ENCODE results near the gene SFR1. TPM values are rescaled to one million over a fixed set of nuclear protein-coding genes. Genes with fewer than 3 reads are reported as not detected.

SFR1 gene, protein sequence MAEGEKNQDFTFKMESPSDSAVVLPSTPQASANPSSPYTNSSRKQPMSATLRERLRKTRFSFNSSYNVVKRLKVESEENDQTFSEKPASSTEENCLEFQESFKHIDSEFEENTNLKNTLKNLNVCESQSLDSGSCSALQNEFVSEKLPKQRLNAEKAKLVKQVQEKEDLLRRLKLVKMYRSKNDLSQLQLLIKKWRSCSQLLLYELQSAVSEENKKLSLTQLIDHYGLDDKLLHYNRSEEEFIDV
- 10 to 100 TPM; 15.5 to 17.3 TPM for total RNA-seq
- 10 to 100 TPM; 12.9 to 18.2 (median 14.4) TPM for polyA plus RNA-seq
- 9.1 to 15.3 (median 12.9) reads per million in 6 experiments for total RNA-seq

DNA sequence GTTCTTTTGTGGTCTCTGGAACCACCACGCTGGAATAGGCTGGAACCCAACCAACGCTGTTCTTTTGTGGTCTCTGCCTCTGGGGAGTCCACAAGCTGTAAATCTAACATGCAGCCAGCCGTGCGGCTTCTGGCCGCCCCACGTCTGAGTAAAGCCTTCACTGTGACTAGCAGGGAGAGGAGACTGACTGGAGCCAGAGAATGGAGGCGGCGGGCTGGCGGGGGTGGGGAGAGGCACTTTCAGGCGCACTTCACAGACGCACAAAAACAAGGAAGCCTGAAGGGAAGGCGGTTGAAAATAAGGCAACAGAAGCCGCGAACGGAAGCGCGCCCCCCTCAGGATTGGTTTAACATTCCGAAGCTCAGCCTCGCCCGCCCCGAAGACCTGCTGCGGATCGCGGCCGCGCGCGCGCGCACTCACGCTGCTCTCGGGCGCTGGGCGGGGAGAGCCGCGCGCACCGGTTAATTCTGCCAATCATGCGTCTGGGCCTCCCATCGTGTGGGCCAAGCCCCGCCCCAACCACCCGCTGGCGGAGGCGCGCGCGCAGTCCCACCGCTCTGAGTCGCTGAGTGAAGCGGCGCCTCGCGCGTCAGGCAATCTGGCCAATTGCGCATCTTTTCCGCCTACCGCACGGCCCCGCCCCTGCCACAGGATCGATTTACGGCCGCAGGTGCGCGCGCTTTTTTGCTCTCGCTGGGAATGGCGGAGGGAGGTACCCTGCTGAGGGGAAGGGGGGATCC is at the start of gene SFR1:
Gene SFR1, plus strand, starts transcription at position 687 of the 740 bp plus-strand sequence. Its CDS starts 13 bp downstream, at position 700.
- peaks cover 0 to 20% (median 4%) of the 10 kb centered on the region in 3 donors for H3K36me3 Mint-ChIP-seq
- POLR2A ChIA-PET, result interaction anchor here (0.5 to 3.1 kb wide), 31 partner anchors 8 to 723 kb away, joined by 3 to 19 read pairs (median 4); partner anchors contain the start of genes CFAP43, GSTO2, ITPRIP and SLK
- ATAC-seq (peak; percentile 82 to 84), DNase-seq (peak; percentile 94 to 100 (median 99))
- no peaks in the 10 kb centered on the region for H3K27me3 Mint-ChIP-seq
- H3K27ac Mint-ChIP-seq, result peak within 1 kb of the TSS; percentile 96 to 100 (median 99)
- H3K9me3 Mint-ChIP-seq, result no peaks in the 10 kb centered on the region
- peak within 1 kb of the TSS; percentile 91 to 99 (median 94) for H3K4me3 Mint-ChIP-seq
- H3K4me1 Mint-ChIP-seq, result peaks cover 9 to 28% (median 23%) of the 10 kb centered on the region in 4 donors

DNA sequence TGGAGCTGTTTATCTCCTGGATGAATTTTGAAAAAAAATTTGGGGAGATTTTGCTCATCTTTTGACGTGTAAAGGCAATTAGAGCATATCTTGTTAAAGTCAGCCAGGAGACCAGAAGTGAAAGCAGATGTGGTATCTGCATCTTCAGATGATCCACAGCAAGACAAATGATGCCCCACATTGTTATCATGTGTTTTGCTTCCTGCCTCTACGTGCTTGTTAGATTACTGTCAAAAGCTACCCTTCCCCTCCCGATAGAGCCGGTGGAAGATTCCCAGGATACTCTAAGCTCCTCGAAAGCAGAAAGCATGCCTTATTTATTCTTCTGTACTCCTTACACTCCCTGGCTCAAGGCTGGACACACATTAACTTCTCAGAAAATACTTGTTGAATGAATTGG is 49.2 kb upstream of the SFR1 start:
- Mint-ChIP-seq H3K36me3 (no peaks in the 10 kb centered on the region), H3K4me3 (no peak overlapping the region), H3K27me3 (no peaks in the 10 kb centered on the region), H3K9me3 (no peaks in the 10 kb centered on the region), H3K4me1 (no peaks in the 10 kb centered on the region), H3K27ac (no peak overlapping the region)
- DNase-seq, result no peak
- ATAC-seq, result no peak
- POLR2A ChIA-PET, result no interaction called here

DNA sequence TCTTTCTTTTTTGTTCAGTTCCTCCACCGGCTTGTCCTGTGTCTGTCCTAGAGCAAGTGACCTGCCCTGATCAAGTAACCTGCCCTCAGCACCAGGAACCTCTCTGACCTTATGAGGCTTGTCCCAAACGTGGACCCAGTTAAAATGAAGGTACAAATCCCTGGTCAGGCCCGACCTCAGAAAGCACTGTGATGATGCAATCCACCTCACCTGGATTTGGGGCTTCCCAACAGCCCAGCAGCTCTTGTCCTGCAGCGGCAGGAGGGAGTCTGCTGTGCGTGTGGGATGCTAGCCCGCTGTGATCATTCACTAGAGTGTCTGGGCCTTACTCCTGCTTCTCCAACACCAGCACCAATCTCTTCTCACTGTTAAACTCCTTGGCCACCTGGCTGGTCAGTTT is 47.5 kb upstream of the SFR1 start:
- Mint-ChIP-seq H3K36me3 (no peaks in the 10 kb centered on the region), H3K4me3 (no peak overlapping the region), H3K27me3 (no peaks in the 10 kb centered on the region), H3K27ac (no peak overlapping the region), H3K9me3 (no peaks in the 10 kb centered on the region), H3K4me1 (no peaks in the 10 kb centered on the region)
- POLR2A ChIA-PET, result no interaction called here
- DNase-seq (no peak), ATAC-seq (no peak)

DNA sequence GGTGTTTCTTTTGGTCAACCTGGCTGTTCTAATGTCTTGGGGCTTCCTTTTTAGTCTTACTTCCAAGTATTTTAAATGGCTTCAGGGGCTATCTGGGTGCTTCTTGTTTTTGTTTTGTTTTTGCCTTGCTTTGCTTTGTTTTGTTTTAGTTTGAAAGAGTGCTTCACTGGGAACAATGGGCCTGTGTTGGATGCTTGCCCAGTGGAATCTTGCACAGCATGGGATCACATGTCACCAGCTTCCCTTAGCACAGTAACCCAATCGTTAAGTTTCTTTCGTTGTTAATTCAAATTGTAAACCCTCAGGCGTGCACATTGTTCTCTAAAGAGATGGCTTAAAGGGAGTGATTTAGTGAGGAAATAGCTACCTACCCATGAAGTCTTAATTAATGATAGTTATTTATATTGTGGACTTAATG is 45.2 kb upstream of the SFR1 start:
- H3K27ac Mint-ChIP-seq, result no peak overlapping the region
- ATAC-seq (no peak), DNase-seq (no peak)
- no peak overlapping the region for H3K4me3 Mint-ChIP-seq
- H3K4me1 Mint-ChIP-seq, result no peaks in the 10 kb centered on the region
- POLR2A ChIA-PET, result no interaction called here
- H3K9me3 Mint-ChIP-seq, result no peaks in the 10 kb centered on the region
- H3K27me3 Mint-ChIP-seq, result no peaks in the 10 kb centered on the region
- H3K36me3 Mint-ChIP-seq, result no peaks in the 10 kb centered on the region

DNA sequence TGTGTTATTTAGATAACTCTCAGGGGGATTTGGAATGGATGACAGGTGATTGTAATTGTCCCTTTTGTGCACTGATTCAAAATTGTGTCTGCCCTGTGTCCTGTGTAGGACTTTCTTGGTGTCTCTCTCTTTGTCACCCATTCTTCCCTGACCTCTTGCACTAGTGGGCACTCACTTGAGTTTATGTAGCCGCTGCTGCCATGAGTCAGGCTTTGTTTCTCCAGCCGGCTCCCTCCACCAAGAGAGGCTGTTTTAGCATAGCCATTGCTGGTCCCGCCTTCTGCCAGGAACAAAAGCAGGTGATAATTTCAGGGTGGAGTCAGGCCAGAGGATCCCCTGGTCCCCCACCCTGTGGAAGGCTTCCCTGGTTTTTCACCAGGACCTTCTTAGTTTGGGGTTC is 44.7 kb upstream of the SFR1 start:
- Mint-ChIP-seq H3K27me3 (no peaks in the 10 kb centered on the region), H3K36me3 (no peaks in the 10 kb centered on the region), H3K27ac (no peak overlapping the region), H3K4me3 (no peak overlapping the region), H3K4me1 (no peaks in the 10 kb centered on the region), H3K9me3 (no peaks in the 10 kb centered on the region)
- no peak for DNase-seq
- POLR2A ChIA-PET, result no interaction called here
- no peak for ATAC-seq

DNA sequence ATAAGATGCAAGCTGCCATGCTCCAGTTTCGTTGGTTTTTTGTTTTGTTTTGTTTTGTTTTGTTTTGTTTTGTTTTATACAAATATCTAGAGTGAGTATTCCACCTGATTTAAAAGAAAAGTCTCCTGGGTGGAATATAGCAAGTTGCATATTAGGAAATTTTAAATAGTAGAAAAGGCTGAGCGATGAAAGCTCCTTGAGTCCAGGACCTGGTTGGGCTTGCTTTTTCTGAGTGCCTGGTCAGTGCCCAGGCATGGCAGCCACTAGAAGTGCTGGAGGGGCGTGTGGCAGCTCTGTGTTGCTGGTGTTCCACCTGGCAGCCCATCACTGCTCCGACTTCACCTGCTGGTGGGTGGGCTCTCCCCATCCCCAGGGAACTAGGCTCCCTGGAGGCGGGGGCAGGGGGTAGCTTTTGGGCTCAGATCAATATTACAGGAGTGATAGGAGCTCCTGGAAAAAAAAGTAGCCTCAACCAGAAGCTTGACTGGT is 44.3 kb upstream of the SFR1 start:
- DNase-seq (no peak), ATAC-seq (no peak)
- Mint-ChIP-seq H3K36me3 (no peaks in the 10 kb centered on the region), H3K9me3 (no peaks in the 10 kb centered on the region), H3K27me3 (no peaks in the 10 kb centered on the region), H3K4me1 (no peaks in the 10 kb centered on the region), H3K4me3 (no peak overlapping the region), H3K27ac (no peak overlapping the region)
- POLR2A ChIA-PET, result no interaction called here

DNA sequence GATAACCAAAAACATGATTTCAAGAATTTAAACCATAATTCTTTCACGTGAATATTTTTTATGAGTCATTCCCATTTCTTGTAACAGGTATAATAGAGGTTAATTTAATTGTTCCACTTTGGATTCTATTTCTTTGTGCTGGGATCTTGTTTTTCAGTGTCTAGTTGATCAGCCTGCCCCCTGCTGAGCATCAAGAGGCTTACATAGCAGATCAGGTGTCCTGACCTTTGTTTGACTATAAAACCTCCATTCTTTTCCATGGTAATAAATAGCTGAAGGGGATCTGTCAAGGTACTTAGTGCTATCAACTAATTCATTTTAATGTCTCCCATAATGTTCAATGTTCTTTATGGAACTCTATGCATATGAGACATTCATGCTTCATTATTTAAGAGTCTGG is 41.2 kb upstream of the SFR1 start:
- POLR2A ChIA-PET, result no interaction called here
- DNase-seq, result peak in 3 of 10 donors; percentile 12 to 20 (median 18)
- no peak overlapping the region for H3K4me3 Mint-ChIP-seq

DNA sequence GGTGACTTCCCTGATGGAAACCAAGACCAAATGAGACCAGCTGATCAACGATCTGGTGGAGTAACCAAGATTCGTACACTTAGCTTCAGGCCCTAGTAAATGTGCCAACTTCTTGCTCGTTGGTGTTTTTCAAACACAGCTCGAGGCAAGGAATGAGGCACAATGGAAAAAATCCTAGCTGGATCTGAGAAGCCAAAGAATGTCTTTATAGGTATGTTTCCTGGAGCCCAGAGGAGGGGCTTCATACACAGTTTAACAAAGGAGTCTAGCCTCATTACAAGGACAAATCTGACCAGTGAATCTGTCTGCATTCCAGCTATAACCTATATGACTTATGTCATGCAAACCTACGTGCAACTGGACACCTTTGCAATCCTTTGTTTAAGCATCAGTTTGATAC is 40.0 kb upstream of the SFR1 start:
- H3K36me3 Mint-ChIP-seq, result no peaks in the 10 kb centered on the region
- ATAC-seq (no peak), DNase-seq (no peak)
- no peak overlapping the region for H3K4me3 Mint-ChIP-seq
- no peaks in the 10 kb centered on the region for H3K27me3 Mint-ChIP-seq
- H3K27ac Mint-ChIP-seq, result no peak overlapping the region
- POLR2A ChIA-PET, result no interaction called here
- H3K9me3 Mint-ChIP-seq, result no peaks in the 10 kb centered on the region
- no peaks in the 10 kb centered on the region for H3K4me1 Mint-ChIP-seq

More for the DNA sequence above, 41.2 kb upstream of the SFR1 start:
- H3K27me3 Mint-ChIP-seq, result no peaks in the 10 kb centered on the region
- no peaks in the 10 kb centered on the region for H3K36me3 Mint-ChIP-seq
- H3K4me1 Mint-ChIP-seq, result no peaks in the 10 kb centered on the region
- ATAC-seq, result peak in 1 of 2 donors; percentile 47
- no peaks in the 10 kb centered on the region for H3K9me3 Mint-ChIP-seq
- no peak overlapping the region for H3K27ac Mint-ChIP-seq

DNA sequence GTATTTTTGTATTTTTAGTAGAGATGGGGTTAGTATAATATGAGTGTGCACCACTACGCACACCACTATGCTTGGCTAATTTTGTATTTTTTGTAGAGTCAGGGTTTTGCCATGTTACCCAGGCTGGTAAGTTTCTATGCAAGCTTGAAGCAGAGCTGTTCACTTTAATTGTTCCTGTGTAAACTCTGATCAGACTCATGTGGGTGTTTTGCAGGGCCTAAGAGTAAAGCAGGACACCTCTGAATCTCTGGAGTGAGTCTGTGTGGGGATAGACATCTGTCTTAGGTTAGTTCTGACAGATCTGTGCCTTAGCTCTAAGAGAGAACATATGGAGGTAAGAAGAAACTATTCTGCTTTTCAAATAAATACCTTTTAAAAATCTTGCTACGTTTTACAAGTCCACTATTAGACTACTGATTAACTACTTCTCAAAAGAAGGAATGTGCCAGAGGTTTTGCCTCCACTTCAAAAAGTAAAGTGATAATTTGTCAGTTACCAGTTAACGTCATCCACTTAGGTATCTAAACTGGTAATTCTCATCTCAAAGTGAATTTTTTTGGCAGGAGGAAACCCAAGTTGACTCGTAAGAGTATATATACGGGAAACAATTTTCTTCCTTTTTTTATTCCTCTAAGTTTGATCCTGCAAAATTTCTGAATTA is 37.4 kb upstream of the SFR1 start:
- DNase-seq (no peak), ATAC-seq (no peak)
- POLR2A ChIA-PET, result no interaction called here
- H3K4me3 Mint-ChIP-seq, result no peak overlapping the region
- H3K9me3 Mint-ChIP-seq, result no peaks in the 10 kb centered on the region
- no peaks in the 10 kb centered on the region for H3K4me1 Mint-ChIP-seq
- no peak overlapping the region for H3K27ac Mint-ChIP-seq
- H3K36me3 Mint-ChIP-seq, result no peaks in the 10 kb centered on the region
- peaks cover 0 to 3% (median 0%) of the 10 kb centered on the region in 5 donors for H3K27me3 Mint-ChIP-seq

DNA sequence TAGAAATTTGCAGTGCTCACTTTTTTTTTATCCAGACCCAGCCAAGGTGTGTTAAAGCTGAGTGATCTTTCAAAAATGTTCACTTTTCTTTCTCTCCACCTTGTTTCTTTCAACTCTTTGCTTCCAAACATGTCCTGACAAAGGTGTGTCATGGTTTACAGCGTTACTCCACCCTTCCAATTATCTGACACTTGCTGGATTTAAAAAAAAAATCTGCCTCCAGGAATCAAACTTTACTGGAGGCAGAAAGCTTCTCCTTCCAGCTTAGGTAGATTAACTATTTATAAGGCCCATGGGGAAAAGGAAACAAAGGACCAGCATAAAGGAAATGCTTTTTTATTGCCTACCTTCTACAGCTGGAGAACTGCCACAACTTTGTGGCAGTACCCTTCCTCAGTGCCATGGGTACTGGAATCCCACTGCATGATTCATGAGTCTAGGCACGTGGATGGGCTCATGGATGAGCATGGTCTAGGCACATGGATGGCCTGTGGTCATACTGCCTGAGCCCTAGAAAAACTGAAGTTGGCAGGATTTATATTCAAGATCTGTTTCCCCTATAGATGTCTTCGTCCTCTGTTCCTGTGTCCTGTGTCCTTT is 36.1 kb upstream of the SFR1 start, which contains the start of gene COL17A1:
Gene COL17A1, minus strand, starts transcription at position 80 of the 600 bp plus-strand sequence. CDS start 5,207 bp downstream, outside the sequence.
- Mint-ChIP-seq H3K36me3 (no peaks in the 10 kb centered on the region), H3K4me3 (no peak within 1 kb of the TSS), H3K4me1 (no peaks in the 10 kb centered on the region), H3K27me3 (peaks cover 0 to 5% (median 0%) of the 10 kb centered on the region in 5 donors), H3K27ac (peak within 1 kb of the TSS in 1 of 10 donors; percentile 33), H3K9me3 (no peaks in the 10 kb centered on the region)
- DNase-seq, result no peak
- POLR2A ChIA-PET, result no interaction called here
- ATAC-seq, result no peak

DNA sequence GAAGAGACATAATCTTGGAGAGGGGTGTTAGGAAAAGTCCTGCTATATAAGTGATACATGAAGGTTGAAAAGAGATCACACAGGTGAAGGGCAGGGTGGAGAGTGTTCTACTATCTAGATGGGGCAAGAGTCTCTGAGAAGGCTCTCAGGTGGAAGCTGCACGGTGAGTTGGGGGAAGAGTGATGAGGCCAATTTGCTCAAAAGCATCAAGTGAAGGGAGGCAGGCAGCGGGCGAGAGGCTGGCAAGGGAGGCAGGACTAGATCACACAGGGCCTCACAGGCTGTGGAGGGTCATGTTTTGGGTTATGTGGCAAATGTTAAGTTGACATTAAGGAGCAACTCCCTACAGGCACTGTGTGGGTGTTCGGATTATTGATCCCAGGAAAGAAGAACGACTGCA is 33.7 kb upstream of the SFR1 start:
- no peaks in the 10 kb centered on the region for H3K9me3 Mint-ChIP-seq
- H3K27ac Mint-ChIP-seq, result no peak overlapping the region
- peaks cover 0 to 8% (median 0%) of the 10 kb centered on the region in 5 donors for H3K27me3 Mint-ChIP-seq
- H3K36me3 Mint-ChIP-seq, result no peaks in the 10 kb centered on the region
- POLR2A ChIA-PET, result no interaction called here
- ATAC-seq, result no peak
- no peak overlapping the region for H3K4me3 Mint-ChIP-seq
- no peaks in the 10 kb centered on the region for H3K4me1 Mint-ChIP-seq
- no peak for DNase-seq

DNA sequence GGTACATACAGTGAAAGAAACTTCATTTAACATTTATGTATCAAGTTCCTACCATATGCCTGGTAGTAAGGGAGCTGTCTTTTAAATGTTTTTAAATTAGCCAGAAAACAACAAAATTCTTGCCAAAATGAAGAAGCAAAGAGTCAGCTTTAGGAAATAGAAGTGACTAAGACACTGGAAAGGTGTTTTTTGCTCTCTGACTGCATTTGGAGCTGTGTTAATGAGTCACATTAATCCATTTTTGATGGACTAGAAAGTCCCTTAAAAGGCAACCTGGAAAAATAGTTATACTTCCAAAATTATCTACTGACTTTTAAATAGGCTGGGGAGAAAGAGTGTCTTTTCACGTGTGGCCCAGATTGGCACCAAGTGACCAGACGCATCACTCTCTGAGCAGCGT is 32.4 kb upstream of the SFR1 start:
- POLR2A ChIA-PET, result no interaction called here
- peaks cover 0 to 8% (median 0%) of the 10 kb centered on the region in 5 donors for H3K27me3 Mint-ChIP-seq
- peaks cover 0 to 4% (median 0%) of the 10 kb centered on the region in 4 donors for H3K4me1 Mint-ChIP-seq
- H3K36me3 Mint-ChIP-seq, result no peaks in the 10 kb centered on the region
- no peaks in the 10 kb centered on the region for H3K9me3 Mint-ChIP-seq
- H3K27ac Mint-ChIP-seq, result no peak overlapping the region
- ATAC-seq (no peak), DNase-seq (no peak)
- H3K4me3 Mint-ChIP-seq, result no peak overlapping the region

Measured in naive thymus-derived CD8-positive, alpha-beta T cell (primary cell).